GM18526 (cell line): ENCODE data around the gene MYO7B.

Experiments used
- POLR2A ChIP-seq: IDR thresholded peaks from 3 replicates; pipeline ENCODE4 v1.6.1; 2011; ENCODE audit not compliant: insufficient read length; ENCODE audit errors: extremely low read depth

Gene MYO7B

DNA sequence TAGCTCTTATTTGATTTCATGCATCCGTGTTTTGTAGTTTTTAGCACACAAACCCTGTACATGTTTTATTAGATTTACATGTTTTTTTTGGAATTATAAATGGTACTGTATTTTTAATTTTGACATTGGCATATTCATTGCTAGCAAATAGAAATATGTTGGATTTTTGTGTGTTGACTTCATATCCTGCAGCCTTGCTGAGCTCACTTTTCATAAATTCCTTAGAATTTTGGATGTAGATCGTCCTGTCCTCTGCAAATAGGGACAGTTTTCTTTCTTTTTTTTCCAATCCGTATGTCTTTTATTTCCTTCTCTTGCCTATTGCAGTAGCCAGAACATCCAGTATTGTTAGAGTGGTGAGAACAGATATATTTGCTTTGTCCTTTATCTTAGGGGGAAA lies 63.7 kb downstream of the MYO7B start:
- TF ChIP-seq POLR2A = no peak

DNA sequence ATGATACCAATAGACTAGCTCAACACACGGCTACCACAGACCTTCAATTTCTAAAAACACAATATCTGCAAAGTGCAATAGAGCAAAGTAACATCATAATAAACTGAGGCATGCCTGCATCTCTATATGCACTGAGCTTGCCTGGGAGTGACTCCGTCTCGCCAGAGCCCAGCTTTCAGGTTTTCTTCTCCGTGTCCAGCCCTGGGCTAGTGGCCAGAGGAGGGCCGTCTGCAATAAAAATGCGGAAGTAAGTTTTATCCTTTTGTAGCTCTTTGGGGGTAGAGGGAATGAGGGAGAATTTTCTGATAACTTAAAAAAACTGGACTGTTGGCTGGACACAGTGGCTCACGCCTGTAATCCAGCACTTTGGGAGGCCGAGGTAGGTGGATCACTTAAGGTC lies 69.5 kb downstream of the MYO7B start:
- TF ChIP-seq POLR2A = no peak

DNA sequence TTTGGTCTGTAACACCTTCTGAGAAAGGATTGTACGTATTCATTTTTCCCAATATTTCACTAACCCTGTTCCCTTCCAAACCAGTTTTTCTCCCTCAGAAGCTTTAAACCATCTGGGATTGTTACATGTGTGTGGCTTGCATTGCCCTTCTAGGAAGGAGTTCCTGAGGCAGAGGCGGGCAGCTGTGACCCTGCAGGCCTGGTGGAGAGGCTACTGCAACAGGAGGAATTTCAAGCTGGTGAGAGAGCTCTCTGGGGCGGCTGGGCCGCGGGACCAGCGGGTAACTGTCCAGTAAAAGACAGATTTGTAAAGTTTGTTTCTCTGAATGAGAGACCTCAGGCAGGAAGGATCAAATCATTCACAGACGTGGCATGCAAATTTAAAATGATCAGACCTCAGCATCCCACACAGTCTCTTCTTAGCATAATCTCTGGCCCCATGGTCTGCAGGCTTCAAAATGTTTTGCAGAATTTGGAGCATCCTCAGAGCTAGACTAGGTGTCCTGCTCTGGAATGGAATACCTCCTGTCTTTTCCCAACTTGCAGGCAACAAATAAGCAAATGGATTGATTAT lies 70.3 kb downstream of the MYO7B start:
- no peak for TF ChIP-seq POLR2A

DNA sequence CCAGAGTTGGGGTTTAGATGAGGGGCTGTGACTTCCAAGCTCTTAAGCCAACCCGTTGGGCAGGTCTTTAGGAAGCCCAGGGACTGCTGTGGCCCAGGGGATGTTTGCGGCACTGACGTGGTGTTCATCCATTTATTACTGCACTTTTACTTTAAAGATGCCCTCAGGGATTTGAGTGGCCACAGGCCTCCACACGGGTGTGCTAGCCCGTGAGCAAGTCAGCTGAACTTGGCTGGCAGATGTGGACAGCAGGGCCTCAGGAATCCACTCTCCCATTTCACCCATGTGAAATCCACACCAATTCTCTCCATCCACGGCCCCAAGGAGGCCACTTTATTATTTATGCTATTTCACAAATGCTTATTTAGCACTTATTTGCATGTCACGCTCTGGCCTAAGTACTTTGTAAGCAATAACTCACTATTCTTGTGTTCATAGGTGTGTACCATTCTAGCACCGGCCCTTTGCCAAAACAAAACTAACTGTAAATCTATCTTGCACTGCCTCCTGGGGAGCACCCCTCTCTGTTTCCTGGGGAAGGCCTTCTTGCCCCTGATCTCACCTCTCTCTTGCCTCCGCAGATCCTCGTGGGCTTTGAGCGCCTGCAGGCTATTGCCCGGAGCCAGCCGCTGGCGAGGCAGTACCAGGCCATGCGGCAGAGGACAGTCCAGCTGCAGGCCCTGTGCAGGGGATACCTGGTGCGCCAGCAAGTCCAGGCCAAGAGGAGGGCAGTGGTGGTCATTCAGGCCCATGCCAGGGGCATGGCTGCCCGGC lies 71.3 kb downstream of the MYO7B start:
- no peak for TF ChIP-seq POLR2A

DNA sequence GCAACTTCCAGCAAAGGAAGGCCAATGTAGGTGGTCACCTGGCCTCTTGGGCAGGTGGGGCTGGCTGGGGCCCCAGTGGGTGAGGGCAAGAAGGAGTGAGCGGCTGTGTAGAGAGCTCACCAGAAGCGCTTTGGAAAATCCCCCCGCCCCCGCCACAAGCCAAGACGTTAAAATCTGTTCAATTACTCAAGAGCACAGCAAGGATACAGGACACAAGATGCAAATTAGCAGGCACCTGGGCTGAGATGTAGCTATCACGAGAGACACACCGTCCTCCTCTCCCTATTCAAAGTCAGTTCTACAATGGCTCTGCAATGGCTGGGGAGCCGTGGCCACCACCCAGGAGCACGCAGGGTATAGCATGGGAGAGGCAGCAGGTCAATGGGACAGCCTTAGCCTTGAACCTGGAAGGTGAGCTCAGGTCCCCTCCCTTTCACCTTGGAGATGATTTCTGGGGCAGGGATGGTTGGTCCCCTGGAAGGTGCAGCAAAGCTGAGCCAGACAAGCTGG lies 72.0 kb downstream of the MYO7B start:
- TF ChIP-seq POLR2A = no peak

DNA sequence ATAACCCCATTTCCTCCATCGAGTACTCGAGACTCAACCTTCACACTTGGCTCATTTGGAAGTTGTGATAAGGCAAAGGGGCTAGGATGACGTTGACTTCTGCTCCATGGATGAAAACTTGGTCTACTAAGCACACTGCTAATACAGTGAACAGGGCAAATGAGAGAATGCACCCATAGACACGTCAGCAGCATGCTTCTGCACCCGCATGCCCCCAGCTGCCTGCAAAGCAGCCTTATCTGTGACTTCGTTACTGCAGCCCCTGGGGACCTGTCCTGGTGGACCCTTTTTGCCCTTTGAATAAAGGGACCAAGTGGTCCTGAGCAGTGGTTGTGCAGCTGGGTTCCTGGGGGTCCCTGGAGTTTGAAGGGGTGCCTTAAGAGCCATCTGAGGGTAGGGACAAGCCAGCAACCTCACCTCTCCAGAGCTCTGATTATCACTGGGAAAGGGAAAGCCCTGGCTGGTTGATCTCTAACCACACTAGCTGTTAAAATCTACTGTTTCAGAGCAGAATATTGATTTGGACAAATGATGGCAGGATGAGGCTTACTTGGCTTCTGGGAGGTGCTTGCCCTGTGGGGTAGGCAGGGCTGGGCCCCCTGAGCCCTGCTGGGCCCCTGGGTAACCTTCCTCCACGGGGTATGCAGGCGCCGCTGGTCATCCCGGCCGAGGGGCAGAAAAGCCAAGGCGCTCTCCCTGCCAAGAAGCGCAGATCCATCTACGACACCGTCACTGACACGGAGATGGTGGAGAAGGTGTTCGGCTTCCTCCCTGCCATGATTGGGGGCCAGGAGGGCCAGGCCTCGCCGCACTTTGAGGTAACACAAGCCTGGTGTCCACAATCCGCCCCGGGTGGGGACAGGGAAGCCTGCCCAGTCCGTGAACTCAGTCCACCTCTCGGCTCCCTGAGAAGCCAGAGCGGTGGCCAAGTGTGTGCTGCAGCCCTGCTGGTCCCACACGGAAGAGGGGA lies 72.9 kb downstream of the MYO7B start:
- TF ChIP-seq POLR2A = no peak

DNA sequence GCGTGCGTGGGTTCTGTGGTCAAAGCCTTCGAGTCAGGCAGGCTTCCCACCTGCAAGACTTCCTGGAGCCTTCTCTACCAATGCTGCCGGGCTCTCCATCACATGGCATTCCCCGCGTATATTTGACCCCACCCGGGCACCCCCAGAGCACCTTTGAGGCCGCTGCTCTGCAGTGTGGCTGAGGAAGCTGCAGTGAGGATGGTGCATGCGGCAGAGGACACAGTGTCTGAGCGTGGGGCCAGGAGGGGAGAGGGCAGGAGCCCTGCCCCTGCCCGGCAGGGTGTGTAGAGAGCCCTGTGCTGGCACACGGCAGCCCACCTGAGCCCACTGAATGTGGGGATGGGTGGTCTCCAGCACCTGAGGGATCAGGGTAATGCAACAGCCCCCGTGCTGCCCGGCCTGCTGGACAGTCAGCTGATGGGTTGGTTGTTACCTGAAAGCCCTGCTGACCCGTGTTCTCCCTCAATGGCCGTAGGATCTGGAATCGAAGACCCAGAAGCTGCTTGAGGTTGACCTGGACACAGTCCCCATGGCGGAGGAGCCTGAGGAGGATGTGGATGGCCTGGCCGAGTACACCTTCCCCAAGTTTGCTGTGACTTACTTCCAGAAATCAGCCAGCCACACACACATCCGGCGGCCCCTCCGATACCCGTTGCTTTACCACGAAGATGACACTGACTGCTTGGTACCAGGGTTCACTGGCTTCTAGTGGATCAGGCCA lies 73.7 kb downstream of the MYO7B start:
- no peak for TF ChIP-seq POLR2A

DNA sequence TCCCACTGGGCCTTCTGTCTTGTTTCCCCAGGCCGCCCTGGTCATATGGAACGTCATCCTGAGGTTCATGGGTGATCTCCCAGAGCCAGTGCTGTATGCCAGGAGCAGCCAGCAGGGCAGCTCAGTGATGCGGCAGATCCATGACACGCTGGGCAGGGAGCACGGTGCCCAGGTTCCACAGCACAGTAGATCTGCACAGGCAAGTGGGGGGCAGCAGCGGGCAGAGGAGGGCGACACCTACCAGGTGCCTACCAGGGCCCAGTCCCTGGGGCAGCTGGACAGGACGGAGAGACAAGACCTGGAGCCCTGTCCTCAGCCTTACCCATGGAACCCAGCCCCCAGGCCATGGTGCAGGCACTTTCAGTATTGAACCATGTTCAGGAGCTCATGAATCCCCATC lies 74.3 kb downstream of the MYO7B start:
- no peak for TF ChIP-seq POLR2A

DNA sequence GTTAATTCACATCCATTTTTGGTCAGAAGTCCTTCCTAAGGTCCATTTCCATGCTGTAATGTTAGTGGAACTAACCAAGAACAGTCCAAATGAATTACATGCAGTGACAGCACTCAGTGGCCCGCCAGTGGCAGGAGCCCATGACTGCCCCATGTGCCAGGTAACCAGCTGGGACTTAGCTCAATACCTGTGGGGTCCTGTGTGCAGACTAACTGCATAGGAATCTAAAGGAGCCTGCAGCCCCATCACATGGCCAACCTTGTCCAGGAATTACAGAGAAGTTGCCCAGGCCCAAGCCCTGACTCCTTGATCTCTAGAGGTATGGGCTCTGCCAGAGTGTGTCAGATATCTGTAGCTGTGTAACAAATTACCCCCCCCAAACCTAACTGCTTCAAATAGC lies 75.1 kb downstream of the MYO7B start:
- no peak for TF ChIP-seq POLR2A

DNA sequence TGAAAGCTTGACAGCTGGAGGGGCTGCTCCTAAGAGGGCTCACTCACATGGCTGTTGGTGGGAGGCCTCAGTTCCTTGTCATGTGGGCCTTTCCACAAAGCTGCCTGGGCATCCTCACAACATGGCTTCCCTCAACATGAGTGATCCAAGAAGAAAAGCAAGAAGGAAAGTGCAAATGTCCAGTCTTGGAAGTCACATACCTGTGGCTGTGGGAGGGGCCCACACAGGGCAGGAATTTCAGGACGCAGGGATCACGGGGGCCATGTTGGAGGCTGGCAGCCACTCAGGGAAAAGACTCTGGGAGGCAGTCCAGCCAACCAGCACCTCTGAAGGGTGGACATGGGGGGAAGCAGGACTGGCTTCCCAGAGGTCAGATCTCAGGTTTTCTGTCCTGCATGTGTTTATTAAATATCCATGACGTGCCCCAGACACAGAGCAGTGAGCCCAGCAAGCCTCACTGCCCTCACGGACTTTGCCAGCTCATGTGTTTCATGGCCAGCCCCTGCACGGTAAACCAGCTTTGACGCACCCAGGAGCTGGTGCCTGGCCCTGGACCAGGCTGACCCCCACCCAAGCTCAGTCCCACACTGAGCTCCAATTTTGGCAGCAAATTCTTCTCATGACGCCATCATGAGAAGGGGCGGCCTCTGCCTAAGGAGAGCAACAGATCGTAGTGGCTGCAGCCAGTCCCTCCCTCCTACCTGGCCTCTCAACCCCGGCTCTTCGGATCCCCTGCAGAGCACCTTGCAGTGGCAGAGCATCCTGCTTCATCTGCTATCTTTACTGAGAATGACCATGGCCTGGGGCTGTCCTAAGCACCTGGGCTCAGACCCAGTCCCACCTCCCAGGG lies 75.8 kb downstream of the MYO7B start:
- no peak for TF ChIP-seq POLR2A

DNA sequence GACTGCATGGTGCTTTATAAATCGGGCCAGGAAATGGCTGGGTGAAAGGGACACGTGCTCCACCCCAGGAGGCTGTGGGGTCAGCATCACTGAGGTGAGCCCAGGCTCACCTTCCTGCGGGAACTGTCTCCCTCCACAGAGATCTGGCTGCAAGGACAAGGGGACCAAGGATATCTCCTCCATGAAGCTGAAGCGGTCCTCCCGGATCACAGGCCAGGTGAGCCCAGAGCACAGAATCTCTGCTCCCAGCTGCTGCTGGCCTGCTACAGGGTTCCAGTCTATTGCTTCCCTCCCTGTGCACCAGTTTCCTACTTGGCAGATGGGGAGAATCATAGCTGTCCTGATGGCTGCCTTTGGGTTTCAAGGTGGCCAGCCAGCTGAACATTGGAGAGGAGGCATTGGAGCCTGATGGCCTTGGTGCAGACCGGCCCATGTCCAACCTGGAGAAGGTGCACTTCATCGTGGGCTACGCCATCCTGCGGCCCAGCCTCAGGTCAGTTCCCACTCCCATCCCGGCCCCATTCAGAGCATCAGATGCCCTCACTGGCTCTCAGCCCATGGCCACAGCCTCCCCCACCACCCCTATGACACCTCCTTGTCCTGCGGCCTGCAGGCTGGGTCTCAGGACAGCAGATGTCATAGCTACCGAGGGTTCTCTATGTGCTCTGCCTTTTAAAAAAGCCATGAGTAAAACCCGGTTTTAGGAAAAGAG lies 76.8 kb downstream of the MYO7B start:
- TF ChIP-seq POLR2A = no peak

DNA sequence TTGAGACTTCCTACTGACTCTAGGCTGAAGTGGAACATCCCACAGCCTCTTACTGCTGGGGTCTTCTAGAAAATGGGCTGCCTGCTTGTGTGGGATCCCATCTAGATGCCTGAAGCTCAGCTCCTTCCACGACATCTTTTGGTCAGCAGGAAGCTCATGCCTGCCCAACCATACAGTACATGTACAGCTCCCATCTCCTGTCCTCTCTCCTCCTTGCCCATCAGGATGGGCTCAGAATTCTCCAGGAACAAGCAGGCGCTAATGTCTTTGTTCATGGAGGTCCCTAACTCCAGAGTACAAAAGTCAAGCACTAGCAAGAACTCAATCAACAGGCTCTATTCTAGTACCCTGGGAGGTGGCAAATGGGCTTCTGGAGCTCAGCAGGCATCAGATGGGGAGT lies 78.8 kb downstream of the MYO7B start:
- TF ChIP-seq POLR2A = no peak

DNA sequence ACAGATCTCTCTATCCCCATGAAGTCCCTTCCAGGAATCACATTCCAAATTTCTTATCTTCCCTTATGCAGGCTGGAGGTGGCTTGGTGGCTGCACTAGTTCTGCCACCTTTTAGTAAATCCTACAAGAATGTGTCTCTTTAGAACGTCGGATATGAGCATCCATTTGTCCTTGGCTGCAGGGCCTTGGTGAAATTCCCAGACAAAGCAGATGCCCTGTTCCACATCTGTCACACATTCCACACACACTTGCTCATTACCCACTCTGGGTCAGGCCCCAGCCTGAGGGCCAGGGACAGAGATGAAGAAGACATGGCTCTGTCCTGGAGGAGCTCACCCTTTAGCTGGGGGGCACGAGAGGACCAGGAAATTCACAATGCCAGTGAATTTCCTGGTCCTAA lies 79.2 kb downstream of the MYO7B start:
- TF ChIP-seq POLR2A = no peak

DNA sequence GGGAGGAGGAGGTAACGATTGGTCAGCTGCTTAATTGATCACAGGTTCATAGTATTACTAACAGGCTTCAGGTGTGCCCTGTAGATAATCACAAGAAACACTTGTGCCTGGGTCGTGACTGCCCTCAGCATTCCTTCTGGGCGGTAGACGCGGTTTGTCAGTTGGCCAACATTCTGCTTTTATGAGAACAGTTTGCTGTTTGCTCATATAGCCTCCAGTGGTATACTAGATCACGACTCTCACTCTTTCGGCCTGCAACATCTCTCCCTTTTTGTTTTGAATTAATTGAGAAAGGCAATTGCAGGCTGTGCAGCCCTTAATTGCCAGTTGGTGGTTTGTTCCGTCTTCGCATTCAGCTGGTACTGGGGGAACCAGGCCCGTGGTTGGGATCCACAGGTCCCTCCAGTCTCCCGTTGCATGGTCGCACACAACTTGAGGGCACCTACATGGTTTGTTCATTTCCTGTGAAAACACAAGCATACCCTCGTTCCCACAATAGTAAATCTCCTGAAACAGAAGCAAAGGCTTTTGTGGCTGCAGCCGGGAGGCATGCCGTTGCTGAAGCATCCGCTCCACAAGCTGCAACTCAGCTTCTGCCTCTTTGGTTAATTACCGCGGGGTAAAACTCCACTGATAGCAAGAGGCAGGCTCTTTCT lies 80.2 kb downstream of the MYO7B start:
- no peak for TF ChIP-seq POLR2A
